Trophoblast cell (in vitro differentiated cells and primary cell): Measurements from ENCODE around the gene TTC28.

Source experiments
- DNase-seq, 2 donors: peaks; one replicate each; pipeline ENCODE4 v3.0.0-alpha.2; 2016
- H2AFZ ChIP-seq: 2 replicates; pipeline ENCODE4 v1.6.1; 2013; ENCODE audit warnings: low read length, moderate library complexity, mild to moderate bottlenecking; ENCODE audit not compliant: insufficient read depth, poor library complexity
- H2AK5ac ChIP-seq: 2 replicates; pipeline ENCODE4 v1.6.1; 2013; ENCODE audit warnings: mild to moderate bottlenecking, low read length
- H2BK120ac ChIP-seq: 2 replicates; pipeline ENCODE4 v1.6.1; 2013; ENCODE audit warnings: low read length, mild to moderate bottlenecking, moderate library complexity; ENCODE audit not compliant: insufficient read depth, poor library complexity
- H2BK12ac ChIP-seq: 2 replicates; pipeline ENCODE4 v1.6.1; 2013; ENCODE audit warnings: mild to moderate bottlenecking, low read length, moderate library complexity
- H2BK5ac ChIP-seq: 2 replicates; pipeline ENCODE4 v1.6.1; 2013; ENCODE audit warnings: low read length, low read depth, moderate library complexity, mild to moderate bottlenecking; ENCODE audit not compliant: poor library complexity
- H3K14ac ChIP-seq: 2 replicates; pipeline ENCODE4 v1.6.1; 2013; ENCODE audit warnings: mild to moderate bottlenecking, low read length
- H3K18ac ChIP-seq: 2 replicates; pipeline ENCODE4 v1.6.1; 2013; ENCODE audit warnings: mild to moderate bottlenecking, low read length
- H3K23ac ChIP-seq: 2 replicates; pipeline ENCODE4 v1.6.1; 2013; ENCODE audit warnings: low read length
- H3K27ac ChIP-seq: 2 replicates; pipeline ENCODE4 v1.5.1; 2013; ENCODE audit warnings: low read depth, mild to moderate bottlenecking, inconsistent platforms, low read length, moderate library complexity
- H3K27me3 ChIP-seq: 2 replicates; pipeline ENCODE4 v1.6.1; 2013; ENCODE audit warnings: inconsistent platforms, mild to moderate bottlenecking, low read length, moderate library complexity; ENCODE audit not compliant: insufficient read depth
- H3K36me3 ChIP-seq, 2 experiments: 1 replicate in 1 of 2; 2 replicates in 1 of 2; pipeline ENCODE4 v1.6.1; 2013; ENCODE audit warnings: low read length in 2 of 2, mild to moderate bottlenecking in 2 of 2, moderate library complexity in 1 of 2; ENCODE audit not compliant: insufficient read depth in 2 of 2, control insufficient read depth in 1 of 2
- H3K4ac ChIP-seq: 2 replicates; pipeline ENCODE4 v1.6.1; 2013; ENCODE audit warnings: low read depth, mild to moderate bottlenecking, low read length, moderate library complexity
- H3K4me1 ChIP-seq, 2 experiments: 1 replicate in 1 of 2; 2 replicates in 1 of 2; pipeline ENCODE4 v1.6.1; 2013; ENCODE audit warnings: low read length in 2 of 2, mild to moderate bottlenecking in 2 of 2, moderate library complexity in 1 of 2; ENCODE audit not compliant: insufficient read depth in 2 of 2, control insufficient read depth in 1 of 2
- H3K4me2 ChIP-seq: 2 replicates; pipeline ENCODE4 v1.6.1; 2013; ENCODE audit warnings: inconsistent platforms, mild to moderate bottlenecking, low read length, moderate library complexity
- H3K4me3 ChIP-seq: 2 replicates; pipeline ENCODE4 v1.5.1; 2013; ENCODE audit warnings: mild to moderate bottlenecking, low read depth, low read length, inconsistent platforms
- H3K79me1 ChIP-seq: one replicate; pipeline ENCODE4 v1.6.1; 2013; ENCODE audit warnings: low read length
- H3K79me2 ChIP-seq: 2 replicates; pipeline ENCODE4 v1.6.1; 2013; ENCODE audit warnings: low read length, mild to moderate bottlenecking; ENCODE audit not compliant: control insufficient read depth, insufficient read depth, poor library complexity
- H3K9ac ChIP-seq: 2 replicates; pipeline ENCODE4 v1.6.1; 2013; ENCODE audit warnings: mild to moderate bottlenecking, low read length
- H3K9me3 ChIP-seq: 2 replicates; pipeline ENCODE4 v1.6.1; 2013; ENCODE audit warnings: low read depth, mild to moderate bottlenecking, control low read depth, inconsistent platforms, low read length; ENCODE audit not compliant: insufficient read depth
- H4K12ac ChIP-seq: 2 replicates; pipeline ENCODE4 v1.6.1; 2013; ENCODE audit warnings: low read depth, mild to moderate bottlenecking, low read length, moderate library complexity
- H4K8ac ChIP-seq: 2 replicates; pipeline ENCODE4 v1.6.1; 2013; ENCODE audit warnings: low read depth, mild to moderate bottlenecking, low read length, moderate library complexity
- H4K91ac ChIP-seq: one replicate; pipeline ENCODE4 v1.6.1; 2013; ENCODE audit warnings: low read depth, mild to moderate bottlenecking, low read length, moderate library complexity
- WGBS: extraction: QIAGEN DNeasy Blood & Tissue Kit; methylation state at CpG from one replicate; pipeline ENCODE4 v1.1.7; 2013; ENCODE audit warnings: missing lambda C conversion rate; ENCODE audit not compliant: insufficient read length, insufficient coverage; ENCODE audit errors: extremely low coverage; 5-methylcytosine and 5-hydroxymethylcytosine counted together

TTC28 gene

DNA sequence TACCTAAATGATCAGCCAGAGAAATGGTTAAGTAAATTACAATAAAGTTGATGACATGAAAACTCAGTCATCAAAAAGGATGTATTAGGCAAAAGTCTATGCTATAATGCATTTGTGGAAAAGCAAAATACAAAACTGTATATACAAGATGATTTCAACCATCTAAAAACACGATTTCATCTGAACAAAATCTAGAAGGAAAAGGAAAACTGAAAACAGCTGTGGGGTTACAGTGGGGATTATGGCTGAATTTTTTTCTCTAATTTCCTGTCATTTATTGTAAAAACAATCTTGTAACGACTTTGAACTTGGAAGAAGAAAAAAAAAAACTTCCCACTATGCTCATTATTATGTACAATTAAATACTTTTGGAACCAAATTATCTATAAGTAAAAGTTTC is 31.7 kb upstream of the TTC28 start:
- Histone ChIP-seq H2BK120ac (no peak overlapping the region), H2BK5ac (no peak overlapping the region), H3K79me1 (peaks cover 2% of the 10 kb centered on the region), H3K18ac (no peak overlapping the region), H3K36me3 (peaks cover 3% of the 10 kb centered on the region in 2 experiments), H3K4me1 (peaks cover 0 to 1% of the 10 kb centered on the region in 2 experiments), H3K4me2 (no peak overlapping the region), H4K91ac (no peak overlapping the region), H2AFZ (no peak overlapping the region), H4K12ac (no peak overlapping the region), H2AK5ac (no peak overlapping the region), H3K4me3 (no peak overlapping the region), H3K79me2 (no peaks in the 10 kb centered on the region), H2BK12ac (no peak overlapping the region), H3K4ac (no peak overlapping the region), H3K9ac (no peak overlapping the region), H3K14ac (no peak overlapping the region), H4K8ac (no peak overlapping the region), H3K9me3 (no peaks in the 10 kb centered on the region), H3K27ac (no peak overlapping the region), H3K27me3 (no peaks in the 10 kb centered on the region), H3K23ac (no peak overlapping the region)
- WGBS: no CpG with 5 or more reads among the region's 2 CpGs
- DNase-seq: no peak

DNA sequence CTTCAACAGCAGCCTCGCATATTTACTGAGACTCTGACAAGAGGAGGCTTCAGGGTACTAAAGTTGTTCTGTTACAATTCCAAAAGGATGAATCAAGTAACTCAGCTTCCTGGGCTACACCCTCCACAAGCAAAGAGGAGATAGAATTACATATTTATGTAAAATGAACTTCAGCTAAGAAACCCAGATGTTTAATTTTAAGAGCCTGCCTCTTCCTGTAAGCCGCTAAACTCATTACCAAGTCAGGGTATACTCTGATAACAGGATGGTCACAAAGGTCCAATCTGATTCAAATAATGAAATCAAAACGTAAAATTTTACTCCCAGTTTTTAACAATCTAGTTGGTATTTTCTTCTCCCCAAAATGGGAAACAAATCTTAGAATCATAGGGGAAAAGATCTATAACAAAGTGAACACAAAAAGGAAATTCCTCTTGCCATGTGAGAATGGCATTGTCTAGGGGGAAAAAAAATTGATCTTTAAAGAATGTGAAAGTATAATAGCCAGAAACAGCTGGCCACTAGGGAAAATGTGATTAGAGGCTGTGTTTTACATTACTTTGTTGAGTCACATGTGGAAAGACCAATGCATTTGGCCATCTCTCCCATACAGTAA is 31.0 kb upstream of the TTC28 start:
- H3K4me3 ChIP-seq: no peak overlapping the region

DNA sequence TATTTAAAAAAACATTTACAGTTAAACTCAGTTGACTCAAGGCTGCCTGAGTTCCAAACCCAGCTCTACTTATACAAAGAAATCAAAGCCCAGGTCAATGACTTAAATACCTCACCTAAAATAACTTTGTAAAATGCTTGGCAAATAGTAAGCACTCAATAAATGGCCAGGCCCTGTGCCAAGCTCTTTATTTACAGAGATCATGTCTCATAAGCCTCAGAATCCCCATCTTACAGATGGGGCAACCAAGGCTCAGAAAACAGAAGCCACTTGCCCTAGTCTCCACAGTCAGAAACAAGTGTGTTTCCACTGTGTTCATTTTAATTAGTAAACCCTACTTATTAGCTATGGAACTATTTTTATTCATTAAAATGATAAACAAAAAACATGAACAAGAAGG is 30.5 kb upstream of the TTC28 start:
- Histone ChIP-seq H2BK120ac (no peak overlapping the region), H3K79me2 (no peaks in the 10 kb centered on the region), H3K18ac (no peak overlapping the region), H3K14ac (no peak overlapping the region), H2AFZ (no peak overlapping the region), H3K4me3 (no peak overlapping the region), H3K79me1 (peaks cover 2% of the 10 kb centered on the region), H3K9me3 (no peaks in the 10 kb centered on the region), H3K4me2 (no peak overlapping the region), H3K27ac (no peak overlapping the region), H4K91ac (no peak overlapping the region), H3K27me3 (no peaks in the 10 kb centered on the region), H2BK5ac (no peak overlapping the region), H2AK5ac (no peak overlapping the region), H4K12ac (no peak overlapping the region), H4K8ac (no peak overlapping the region), H3K4ac (no peak overlapping the region), H2BK12ac (no peak overlapping the region), H3K4me1 (peaks cover 0 to 1% of the 10 kb centered on the region in 2 experiments), H3K36me3 (peaks cover 3 to 5% of the 10 kb centered on the region in 2 experiments), H3K9ac (no peak overlapping the region), H3K23ac (no peak overlapping the region)
- no peak for DNase-seq

More for the DNA sequence above, 31.0 kb upstream of the TTC28 start:
- H3K18ac ChIP-seq: no peak overlapping the region
- H3K23ac ChIP-seq: no peak overlapping the region
- H4K8ac ChIP-seq: no peak overlapping the region
- no peak overlapping the region for H2BK12ac ChIP-seq
- WGBS: no CpG with 5 or more reads among the region's 3 CpGs
- no peak overlapping the region for H3K14ac ChIP-seq
- no peak overlapping the region for H4K91ac ChIP-seq
- no peak overlapping the region for H3K27ac ChIP-seq
- H2AK5ac ChIP-seq: no peak overlapping the region
- no peaks in the 10 kb centered on the region for H3K27me3 ChIP-seq
- no peak overlapping the region for H4K12ac ChIP-seq
- peak in 1 of 2 donors; percentile 22 for DNase-seq
- no peak overlapping the region for H2BK120ac ChIP-seq
- H3K79me2 ChIP-seq: no peaks in the 10 kb centered on the region
- H3K4me2 ChIP-seq: no peak overlapping the region
- peaks cover 0 to 1% of the 10 kb centered on the region in 2 experiments for H3K4me1 ChIP-seq
- no peak overlapping the region for H2AFZ ChIP-seq
- H3K9me3 ChIP-seq: no peaks in the 10 kb centered on the region
- H3K79me1 ChIP-seq: peaks cover 2% of the 10 kb centered on the region
- no peak overlapping the region for H3K4ac ChIP-seq
- H3K36me3 ChIP-seq: peaks cover 3% of the 10 kb centered on the region in 2 experiments
- H2BK5ac ChIP-seq: no peak overlapping the region
- H3K9ac ChIP-seq: no peak overlapping the region

DNA sequence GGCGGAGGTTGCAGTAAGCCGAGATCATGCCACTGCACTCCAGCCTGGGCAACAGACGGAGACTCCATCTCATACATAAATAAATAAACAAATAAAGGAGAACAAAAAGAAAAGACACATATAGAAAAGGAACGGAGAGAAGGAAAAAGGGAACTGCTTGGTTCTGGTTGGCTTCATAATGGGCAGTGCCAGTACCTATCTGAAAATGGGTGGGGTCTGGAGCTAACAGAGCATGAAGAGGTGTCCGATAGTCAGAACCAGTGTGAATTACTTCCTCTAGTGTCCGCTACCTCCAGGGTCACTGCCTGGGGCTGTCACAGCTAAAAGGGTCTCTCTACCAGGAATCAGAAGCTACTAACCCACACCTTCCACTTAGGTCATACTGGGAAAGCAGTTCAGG is 27.2 kb upstream of the TTC28 start:
- H3K4me3 ChIP-seq: no peak overlapping the region
- no peak overlapping the region for H3K14ac ChIP-seq
- no peak overlapping the region for H2BK5ac ChIP-seq
- peaks cover 2 to 3% of the 10 kb centered on the region in 2 experiments for H3K36me3 ChIP-seq
- H2AFZ ChIP-seq: no peak overlapping the region
- no peaks in the 10 kb centered on the region for H3K9me3 ChIP-seq
- no peak overlapping the region for H4K8ac ChIP-seq
- no peaks in the 10 kb centered on the region for H3K4me1 ChIP-seq
- H3K27me3 ChIP-seq: no peaks in the 10 kb centered on the region
- no peak overlapping the region for H4K12ac ChIP-seq
- no peak overlapping the region for H3K23ac ChIP-seq
- H2AK5ac ChIP-seq: no peak overlapping the region
- no peak overlapping the region for H3K27ac ChIP-seq
- H2BK120ac ChIP-seq: no peak overlapping the region
- no CpG with 5 or more reads among the region's 6 CpGs for WGBS
- no peak for DNase-seq
- H4K91ac ChIP-seq: no peak overlapping the region
- no peaks in the 10 kb centered on the region for H3K79me2 ChIP-seq
- no peak overlapping the region for H2BK12ac ChIP-seq
- H3K79me1 ChIP-seq: no peaks in the 10 kb centered on the region
- H3K18ac ChIP-seq: no peak overlapping the region
- no peak overlapping the region for H3K4me2 ChIP-seq
- H3K9ac ChIP-seq: no peak overlapping the region
- H3K4ac ChIP-seq: no peak overlapping the region
